BE2C (cell line): Measurements from ENCODE around the gene EXOSC2.

Source experiments
- DNase-seq: peaks from one replicate; pipeline ENCODE4 v3.0.0-alpha.2; 2020
- H3K27me3 ChIP-seq: fragments of 250-450 bp; sonication (Bioruptor Pico); 2 replicates; pipeline ENCODE4 v1.5.1; 2020; ENCODE audit warnings: mild to moderate bottlenecking
- H3K36me3 ChIP-seq: fragments of 250-450 bp; sonication (Bioruptor Pico); 2 replicates; pipeline ENCODE4 v1.5.1; 2020; ENCODE audit warnings: mild to moderate bottlenecking
- H3K4me1 ChIP-seq: fragments of 250-450 bp; sonication (Bioruptor Pico); 2 replicates; pipeline ENCODE4 v1.5.1; 2020
- H3K4me3 ChIP-seq: 2 replicates; pipeline ENCODE4 v1.5.1; 2011; ENCODE audit warnings: low read depth, low read length
- H3K9me3 ChIP-seq: fragments of 250-450 bp; sonication (Bioruptor Pico); 2 replicates; pipeline ENCODE4 v1.5.1; 2020
- TF ChIP-seq, protein P1 (sequence below): IDR thresholded peaks from 2 replicates; pipeline ENCODE4 v1.5.1; 2012; ENCODE audit warnings: mild to moderate bottlenecking, low read depth, low read length

EXOSC2 gene

DNA sequence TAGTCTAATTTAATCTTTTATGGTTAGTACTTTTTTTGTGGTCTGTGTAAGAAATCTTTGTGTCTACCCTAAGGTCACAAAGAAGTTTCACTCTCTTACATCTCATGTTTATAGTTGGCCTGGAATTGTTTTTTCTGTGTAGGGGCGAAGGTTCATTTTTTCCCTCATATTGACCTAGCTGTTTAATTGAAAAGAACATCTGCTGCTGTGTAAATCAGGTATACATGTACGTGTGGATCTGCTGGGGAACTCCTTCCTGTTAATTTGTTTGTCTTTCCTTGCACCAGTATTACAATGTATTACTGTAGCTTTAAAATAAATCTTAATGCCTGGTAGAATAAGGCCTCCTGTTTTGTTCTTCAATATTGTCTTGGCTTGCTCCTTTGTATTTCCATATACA, 37.8 kb downstream of the EXOSC2 start:
- H3K36me3 ChIP-seq: no peaks in the 10 kb centered on the region
- DNase-seq: no peak

DNA sequence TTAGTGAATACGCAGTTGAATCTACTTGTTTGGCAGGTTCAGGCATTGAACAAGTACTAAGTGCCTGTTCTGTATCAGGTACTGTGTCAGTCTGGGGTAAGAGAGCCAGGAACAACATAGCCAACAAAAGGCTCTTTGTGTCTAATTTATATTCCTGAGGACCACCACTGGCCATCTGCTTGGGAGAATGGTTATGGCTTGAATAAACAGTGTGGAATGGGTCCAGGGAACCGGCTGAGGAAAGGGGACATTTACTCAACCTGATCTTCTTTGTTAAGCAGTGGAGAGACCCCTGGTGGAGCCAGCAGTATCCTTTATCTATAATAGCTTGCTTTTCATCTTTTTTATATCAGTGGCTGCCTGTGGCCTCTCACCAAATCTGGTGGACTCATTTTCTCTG, 38.6 kb downstream of the EXOSC2 start:
- Histone ChIP-seq H3K4me3 (no peak overlapping the region), H3K4me1 (no peaks in the 10 kb centered on the region)
- DNase-seq: no peak

More for the DNA sequence above, 37.8 kb downstream of the EXOSC2 start:
- no peak overlapping the region for H3K4me3 ChIP-seq
- no peaks in the 10 kb centered on the region for H3K9me3 ChIP-seq
- TF ChIP-seq, protein P1, sequence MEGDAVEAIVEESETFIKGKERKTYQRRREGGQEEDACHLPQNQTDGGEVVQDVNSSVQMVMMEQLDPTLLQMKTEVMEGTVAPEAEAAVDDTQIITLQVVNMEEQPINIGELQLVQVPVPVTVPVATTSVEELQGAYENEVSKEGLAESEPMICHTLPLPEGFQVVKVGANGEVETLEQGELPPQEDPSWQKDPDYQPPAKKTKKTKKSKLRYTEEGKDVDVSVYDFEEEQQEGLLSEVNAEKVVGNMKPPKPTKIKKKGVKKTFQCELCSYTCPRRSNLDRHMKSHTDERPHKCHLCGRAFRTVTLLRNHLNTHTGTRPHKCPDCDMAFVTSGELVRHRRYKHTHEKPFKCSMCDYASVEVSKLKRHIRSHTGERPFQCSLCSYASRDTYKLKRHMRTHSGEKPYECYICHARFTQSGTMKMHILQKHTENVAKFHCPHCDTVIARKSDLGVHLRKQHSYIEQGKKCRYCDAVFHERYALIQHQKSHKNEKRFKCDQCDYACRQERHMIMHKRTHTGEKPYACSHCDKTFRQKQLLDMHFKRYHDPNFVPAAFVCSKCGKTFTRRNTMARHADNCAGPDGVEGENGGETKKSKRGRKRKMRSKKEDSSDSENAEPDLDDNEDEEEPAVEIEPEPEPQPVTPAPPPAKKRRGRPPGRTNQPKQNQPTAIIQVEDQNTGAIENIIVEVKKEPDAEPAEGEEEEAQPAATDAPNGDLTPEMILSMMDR: no peak
- no peaks in the 10 kb centered on the region for H3K4me1 ChIP-seq
- no peaks in the 10 kb centered on the region for H3K27me3 ChIP-seq

DNA sequence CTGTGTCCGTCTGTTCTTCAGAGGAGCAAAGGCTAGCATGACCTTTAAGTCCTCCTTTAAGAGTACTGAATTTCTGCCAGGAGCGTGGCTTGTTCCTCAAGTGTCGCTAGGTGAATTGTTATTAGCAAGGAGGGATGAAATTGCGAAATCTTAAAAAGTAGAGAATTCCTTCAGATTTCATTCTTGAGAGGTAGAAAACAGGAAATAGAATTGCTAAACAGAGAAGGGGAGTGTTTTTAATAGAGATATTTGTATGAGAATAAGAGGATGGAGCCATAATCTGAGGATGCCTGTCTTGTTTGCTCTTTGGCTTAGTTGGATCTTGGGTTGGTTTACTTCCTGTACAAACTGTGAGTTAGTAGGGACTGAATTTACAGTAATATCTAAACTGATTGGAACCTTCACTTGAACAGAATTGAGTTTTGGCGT, 39.2 kb downstream of the EXOSC2 start:
- Histone ChIP-seq H3K4me3 (no peak overlapping the region), H3K4me1 (no peaks in the 10 kb centered on the region), H3K9me3 (no peaks in the 10 kb centered on the region), H3K36me3 (no peaks in the 10 kb centered on the region), H3K27me3 (no peaks in the 10 kb centered on the region)
- TF ChIP-seq, protein P1: no peak
- no peak for DNase-seq

More for the DNA sequence above, 38.6 kb downstream of the EXOSC2 start:
- TF ChIP-seq, protein P1: peak; percentile 32; the same call in 1 of the 2 replicates
- Histone ChIP-seq H3K36me3 (no peaks in the 10 kb centered on the region), H3K27me3 (no peaks in the 10 kb centered on the region), H3K9me3 (no peaks in the 10 kb centered on the region)

DNA sequence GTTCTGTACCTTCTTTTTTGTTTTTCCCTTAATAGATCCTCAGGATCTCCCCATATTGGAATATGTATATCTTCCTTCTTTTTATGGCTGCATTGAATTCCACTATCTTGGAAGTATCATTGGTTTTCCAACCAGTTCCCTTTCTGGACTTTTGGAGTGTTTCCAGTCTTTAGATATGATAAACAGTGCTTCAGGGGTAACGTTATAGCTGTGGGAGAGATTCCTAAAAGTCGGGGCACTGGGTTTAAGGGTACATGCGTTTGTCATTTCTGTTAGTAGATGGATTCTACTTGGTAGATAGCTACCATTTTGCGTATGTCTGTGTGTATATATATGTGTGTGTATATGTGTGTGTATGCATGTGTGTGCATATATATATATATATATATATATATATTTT, 42.0 kb downstream of the EXOSC2 start:
- Histone ChIP-seq H3K9me3 (no peaks in the 10 kb centered on the region), H3K27me3 (no peaks in the 10 kb centered on the region), H3K4me3 (no peak overlapping the region), H3K4me1 (no peaks in the 10 kb centered on the region), H3K36me3 (no peaks in the 10 kb centered on the region)
- TF ChIP-seq, protein P1: no peak
- DNase-seq: no peak

DNA sequence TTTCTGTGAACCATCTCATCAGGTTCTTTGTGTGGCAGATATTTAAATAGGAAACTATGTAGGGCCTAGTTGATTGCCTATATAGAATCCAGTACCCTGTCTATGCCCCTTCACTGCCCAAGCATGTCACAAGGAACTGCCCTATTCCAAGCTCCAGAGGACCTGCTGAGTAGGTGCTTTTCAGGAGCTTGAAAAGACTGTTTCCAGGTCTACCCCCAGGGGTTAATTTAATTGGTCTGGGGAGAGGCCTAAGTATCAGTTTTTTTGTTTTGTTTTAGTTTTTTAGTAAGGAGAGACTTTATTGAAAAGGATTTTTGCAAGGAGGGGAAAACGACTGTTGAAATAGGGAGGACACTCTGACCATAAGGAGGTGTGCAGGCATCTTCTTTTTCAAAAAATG, 43.3 kb downstream of the EXOSC2 start:
- H3K9me3 ChIP-seq: no peaks in the 10 kb centered on the region
- H3K4me1 ChIP-seq: no peaks in the 10 kb centered on the region
- no peak for DNase-seq
- no peaks in the 10 kb centered on the region for H3K36me3 ChIP-seq
- TF ChIP-seq, protein P1: no peak
- H3K4me3 ChIP-seq: no peak overlapping the region
- H3K27me3 ChIP-seq: no peaks in the 10 kb centered on the region

DNA sequence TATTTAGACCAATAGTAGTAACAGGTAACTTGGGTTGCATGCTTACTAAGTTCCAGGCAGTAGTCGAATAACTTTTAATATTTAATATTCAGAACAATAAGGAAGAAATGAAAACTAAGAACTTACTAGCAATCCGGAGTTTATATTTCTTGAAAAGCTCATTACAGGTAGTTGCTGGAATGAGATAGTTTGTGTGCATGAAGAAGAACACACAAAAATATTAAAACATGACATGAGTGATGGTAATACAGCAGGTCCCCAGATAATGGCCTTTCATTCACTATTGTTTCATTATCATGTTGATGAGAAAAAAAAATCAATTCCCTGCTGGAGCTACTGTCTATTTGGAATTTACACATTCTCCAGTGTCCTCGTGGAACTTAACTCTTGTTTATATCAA, 44.7 kb downstream of the EXOSC2 start:
- no peak overlapping the region for H3K4me3 ChIP-seq
- no peaks in the 10 kb centered on the region for H3K4me1 ChIP-seq
- H3K9me3 ChIP-seq: no peaks in the 10 kb centered on the region
- TF ChIP-seq, protein P1: no peak
- H3K36me3 ChIP-seq: no peaks in the 10 kb centered on the region
- DNase-seq: no peak
- no peaks in the 10 kb centered on the region for H3K27me3 ChIP-seq
